Ovary (tissue), 9 donors: ENCODE results near the gene SLIT1. TPM values are rescaled to one million over a fixed set of nuclear protein-coding genes. Genes with fewer than 3 reads are reported as not detected.

Source experiments
- DNase-seq, 5 donors: peaks; one replicate each; pipeline ENCODE4 v3.0.0-alpha.2; 2019 to 2020
- H3K27ac ChIP-seq, 2 donors: fragments of 200-600 bp; one replicate each; pipeline versions ENCODE4 v1.5.1 to v1.8.0; 2019 to 2022
- H3K27me3 ChIP-seq: fragments of 200-600 bp; one replicate; pipeline ENCODE4 v1.8.0; 2022
- H3K36me3 ChIP-seq: fragments of 200-600 bp; sonication (generic); one replicate; pipeline ENCODE4 v1.5.1; 2019
- H3K4me1 ChIP-seq: one replicate; pipeline ENCODE4 v1.8.1; 2013; ENCODE audit warnings: mild to moderate bottlenecking, moderate library complexity; ENCODE audit not compliant: insufficient read depth
- H3K4me3 ChIP-seq: fragments of 200-600 bp; sonication (generic); one replicate; pipeline ENCODE4 v1.5.1; 2017
- H3K9me3 ChIP-seq, 2 donors: fragments of 200-600 bp in 1 of 2; sonication (generic) in 1 of 2; one replicate each; pipeline versions ENCODE4 v1.5.1 to v1.8.1; 2013 to 2019; ENCODE audit warnings: mild to moderate bottlenecking in 1 of 2, moderate library complexity in 1 of 2
- CTCF ChIP-seq, 3 donors: fragments of 450-650 bp in 2 of 3; fragments of 200-600 bp in 1 of 3; IDR thresholded peaks; one replicate each; pipeline versions ENCODE4 v1.5.1 to v1.8.0; 2016 to 2022; ENCODE audit warnings: antibody characterized with exemption in 3 of 3, mild to moderate bottlenecking in 1 of 3
- EP300 ChIP-seq: sonication (generic); formaldehyde crosslinking; IDR thresholded peaks from one replicate; pipeline ENCODE4 v1.6.1; 2017; ENCODE audit warnings: antibody characterized with exemption
- POLR2A ChIP-seq: fragments of 450-650 bp; IDR thresholded peaks from one replicate; pipeline ENCODE4 v1.6.1; 2017; ENCODE audit warnings: antibody characterized with exemption, mild to moderate bottlenecking, moderate library complexity
- WGBS, 3 donors: extraction: QIAGEN DNeasy Blood & Tissue Kit in 1 of 3; methylation state at CpG; one replicate each; pipeline versions ENCODE4 v1.1.5 to v1.1.7; 2013 to 2017; 5-methylcytosine and 5-hydroxymethylcytosine counted together
- intact Hi-C, 4 donors: fragments of 100-400 bp; cut with DNase I; formaldehyde crosslinking; loops; one replicate each; pipeline versions ENCODE4 v1.11.0 to v1.15.1; 2022 to 2023
- polyA plus RNA-seq, 2 donors: library from polyadenylated mRNA; stranded (reverse); fragments of 200-250 nt in 1 of 2; fragments of 350-450 nt in 1 of 2; fragmentation: Illumina TruSeq in 1 of 2; extraction: RNeasy Lipid Tissue Mini Kit (QIAGEN cat#74804) in 1 of 2; gene quantifications; one replicate each; pipeline ENCODE4 v1.2.3, GENCODE V29; 2013 to 2014
- total RNA-seq, 7 donors: library from RNA; depleted of rRNA in 2 of 7; stranded (reverse); fragments of >200 nt in 2 of 7; fragmentation: NEBNext Ultra II Directional in 3 of 7; extraction: Animal tissue kit (Norgen Biotek cat#: 25700) in 3 of 7; gene quantifications; one replicate each; pipeline versions ENCODE4 v1.1.0 to v1.2.4, GENCODE V29; 2016 to 2023
- donor health status: DM: no; HTN: no; CAD: no; lungs with moderate emphysema.
- donor health status: DM: no; HTN: no; CAD: no.
- donor health status: Bipolar disorder and iron deficiency.
- donor health status: DM: yes; HTN: yes; CAD: no.
- donor health status: DM: no; HTN: no; CAD: no.
- donor health status: DM: yes; HTN: yes; CAD: no.

Gene SLIT1
- total and polyA plus RNA-seq, 9 donors, result under 0.01 to 0.62 (median 0.25) TPM

DNA sequence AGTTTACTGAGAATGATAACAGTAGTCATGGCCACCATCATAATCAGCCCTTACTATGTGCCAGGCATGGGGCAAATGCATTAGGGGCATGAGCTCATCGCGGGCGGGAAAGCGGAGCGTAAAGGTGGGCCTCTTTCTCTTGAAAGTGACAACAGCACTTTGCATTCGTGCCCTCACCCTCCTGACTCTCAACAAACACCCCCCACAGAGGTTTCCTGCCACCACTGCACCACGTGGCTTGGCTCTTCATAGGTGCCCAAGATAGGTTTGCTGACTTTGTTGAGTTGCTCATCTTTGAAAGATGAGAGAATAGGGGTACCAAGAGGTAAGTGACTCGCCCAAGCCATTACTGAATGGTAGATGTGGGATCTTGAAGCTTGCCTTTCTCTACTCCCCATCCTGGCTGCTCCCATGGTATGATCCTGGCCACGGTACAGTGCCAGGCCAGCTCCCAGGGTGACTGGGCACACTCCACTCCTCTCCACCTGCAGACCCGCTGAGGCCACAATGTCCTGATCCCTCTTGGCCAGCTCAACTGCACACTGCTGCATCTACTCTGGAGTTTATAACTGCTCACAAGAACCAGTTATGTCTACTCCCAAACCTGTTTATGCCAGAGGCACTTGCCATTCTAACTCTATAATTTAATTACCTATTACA lies 26.0 kb downstream of the SLIT1 start:
- WGBS, 3 donors, result 85 to 88% (median 87%) methylated on average over 10 of the region's 10 CpGs

DNA sequence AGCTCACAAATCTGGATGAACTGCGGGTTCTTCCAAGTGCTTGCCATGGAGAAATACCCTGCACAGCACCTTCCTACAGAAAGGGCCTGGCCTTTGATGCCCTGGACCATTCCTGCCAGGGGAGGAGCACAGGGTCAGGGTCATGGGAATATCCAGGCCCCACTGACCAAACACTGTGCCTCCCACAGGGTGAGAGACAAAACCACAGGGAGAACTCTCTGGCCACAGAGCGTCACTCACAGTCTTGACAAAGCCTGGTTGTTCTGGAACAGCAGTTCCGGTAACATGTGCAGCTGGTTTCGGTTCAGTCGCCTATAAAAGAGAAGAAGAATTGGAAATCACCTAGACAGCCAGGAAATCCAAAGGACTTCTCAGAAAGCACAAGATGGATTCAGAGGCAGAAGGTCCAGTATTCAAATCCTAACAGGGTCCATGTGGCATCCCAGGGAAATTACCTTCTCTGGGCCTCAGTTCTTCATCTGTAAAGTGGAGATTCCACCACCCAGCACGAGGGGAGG lies 28.1 kb downstream of the SLIT1 start:
- Histone ChIP-seq H3K4me1 (no peaks in the 10 kb centered on the region), H3K36me3 (no peaks in the 10 kb centered on the region), H3K27ac (no peak overlapping the region), H3K9me3 (no peaks in the 10 kb centered on the region), H3K4me3 (no peak overlapping the region), H3K27me3 (no peaks in the 10 kb centered on the region)
- intact Hi-C loops, result no loop called here
- DNase-seq, result no peak
- TF ChIP-seq EP300 (no peak), CTCF (IDR thresholded peaks at IDR 0.05) (no peak), POLR2A (no peak)
- WGBS, 3 donors, result 78 to 84% (median 84%) methylated on average over 6 of the region's 6 CpGs

More for the DNA sequence above, 26.0 kb downstream of the SLIT1 start:
- no peak for DNase-seq
- Histone ChIP-seq H3K4me1 (no peaks in the 10 kb centered on the region), H3K9me3 (no peaks in the 10 kb centered on the region), H3K27ac (no peak overlapping the region), H3K4me3 (no peak overlapping the region), H3K27me3 (no peaks in the 10 kb centered on the region), H3K36me3 (no peaks in the 10 kb centered on the region)
- TF ChIP-seq POLR2A (no peak), EP300 (no peak), CTCF (IDR thresholded peaks at IDR 0.05) (no peak)
- intact Hi-C loops, result no loop called here

DNA sequence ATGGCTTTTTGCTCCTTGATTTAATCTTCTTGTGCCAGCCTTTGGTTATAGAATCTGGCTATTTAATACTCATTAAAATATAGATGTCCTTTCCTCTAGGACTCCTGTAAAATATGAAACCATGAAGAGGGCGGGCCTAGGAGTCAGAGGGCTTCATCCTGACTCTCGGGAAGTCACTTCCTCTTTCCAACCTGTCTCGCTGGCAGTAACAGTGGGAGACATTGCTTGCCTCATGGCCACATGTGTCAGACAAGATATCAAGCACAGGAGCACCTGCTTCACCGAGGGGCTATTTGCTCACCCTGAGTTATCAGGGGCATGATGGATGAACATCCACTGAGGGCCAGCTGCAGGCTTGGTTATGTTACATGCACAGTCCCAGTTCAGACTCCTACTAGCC lies 31.0 kb downstream of the SLIT1 start:
- TF ChIP-seq EP300 (no peak), POLR2A (no peak), CTCF (IDR thresholded peaks at IDR 0.05) (no peak)
- no peak for DNase-seq
- Histone ChIP-seq H3K27me3 (no peaks in the 10 kb centered on the region), H3K4me1 (no peaks in the 10 kb centered on the region), H3K27ac (no peak overlapping the region), H3K9me3 (no peaks in the 10 kb centered on the region), H3K4me3 (no peak overlapping the region), H3K36me3 (no peaks in the 10 kb centered on the region)
- WGBS, 3 donors, result 77 to 82% (median 81%) methylated on average over 4 of the region's 4 CpGs
- intact Hi-C loops, result no loop called here

DNA sequence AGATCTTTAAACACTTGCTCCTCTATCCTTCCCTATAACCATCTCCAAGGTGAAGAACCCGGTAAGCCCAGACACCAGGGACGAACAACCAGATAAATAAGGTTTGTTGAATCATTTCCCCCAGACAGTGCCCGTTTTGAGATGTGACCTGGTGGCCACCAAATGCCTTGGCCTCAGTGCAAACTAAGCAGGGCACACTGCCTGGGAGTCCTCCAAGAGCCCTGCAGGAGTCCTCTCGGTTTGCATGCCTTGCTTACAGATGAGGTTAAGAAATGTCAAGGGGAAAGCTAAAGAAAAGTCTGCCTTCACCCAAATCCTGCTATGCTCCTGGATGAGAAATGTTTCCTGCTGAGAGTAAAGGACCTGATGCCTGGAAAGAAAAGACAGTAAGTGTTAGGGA lies 31.6 kb downstream of the SLIT1 start:
- Histone ChIP-seq H3K27me3 (no peaks in the 10 kb centered on the region), H3K4me1 (no peaks in the 10 kb centered on the region), H3K9me3 (no peaks in the 10 kb centered on the region), H3K4me3 (no peak overlapping the region), H3K36me3 (no peaks in the 10 kb centered on the region), H3K27ac (no peak overlapping the region)
- 66 to 79% (median 70%) methylated on average over 4 of the region's 4 CpGs for WGBS, 3 donors
- TF ChIP-seq CTCF (IDR thresholded peaks at IDR 0.05), result no peak
- no peak for TF ChIP-seq POLR2A
- no peak for TF ChIP-seq EP300
- intact Hi-C loops, result no loop called here
- DNase-seq, result no peak
